GM12878 (cell line): Measurements from ENCODE around the gene L3HYPDH. TPM values are rescaled to one million over a fixed set of nuclear protein-coding genes. Genes with fewer than 3 reads are reported as not detected.

Experiments
- ATAC-seq: fragments of 200-7000 bp; cut with Tn5 transposase; 3 replicates; pipeline ENCODE4 v1.9.1; 2020; ENCODE audit warnings: mild to moderate bottlenecking, moderate library complexity
- BruUV-seq: library from RNA; stranded (reverse); fragments of 400-500 nt; replicated peaks from 2 replicates; lab custom pipeline; 2021; lab: Mats Ljungman, UMichigan
- CTCF ChIA-PET: fragments of 300-600 bp; sonication (Branson Sonifier 250); formaldehyde crosslinking; extraction: SDS; loops from one replicate; lab custom pipeline; 2021; ENCODE audit warnings: inconsistent platforms; lab: Yijun Ruan, JAX
- POLR2A ChIA-PET: fragments of 350-600 bp; formaldehyde crosslinking; extraction: SDS; loops from one replicate; lab custom pipeline; 2021; ENCODE audit warnings: inconsistent platforms; lab: Charles Lee
- RAD21 ChIA-PET: fragments of 300-600 bp; sonication (Branson Sonifier 250); formaldehyde crosslinking; loops from one replicate; lab custom pipeline; 2023; ENCODE audit warnings: antibody characterized with exemption; ENCODE audit not compliant: unreplicated experiment; lab: Charles Lee
- SMC1A ChIA-PET: fragments of 300-600 bp; sonication (Branson Sonifier 250); formaldehyde crosslinking; loops from one replicate; lab custom pipeline; 2023; ENCODE audit not compliant: unreplicated experiment, uncharacterized antibody; lab: Charles Lee
- DNase-seq: peaks from one replicate; pipeline ENCODE4 v3.0.0-alpha.2; 2011; ENCODE audit warnings: low read depth, low spot score
- FAIRE-seq: peaks from 3 replicates; lab custom pipeline; 2011; peaks lifted over from hg19 to GRCh38; lab: Jason Lieb, UNC
- H2AFZ ChIP-seq: 2 replicates; pipeline ENCODE4 v1.6.0; 2011; ENCODE audit warnings: low read depth, low read length, control low read depth; ENCODE audit not compliant: control insufficient read depth
- H3K27ac ChIP-seq: 2 replicates; pipeline ENCODE4 v1.5.1; 2011; ENCODE audit warnings: control low read depth; ENCODE audit not compliant: control insufficient read depth, insufficient read depth
- H3K27me3 ChIP-seq, 2 experiments: replicated peaks in 1 of 2; 2 replicates each; pipeline versions ENCODE4 v1.6.0 to v1.6.1; 2011; ENCODE audit warnings: low read length in 1 of 2; ENCODE audit not compliant: control insufficient read depth in 2 of 2, insufficient read depth in 2 of 2
- H3K36me3 ChIP-seq, 2 experiments: 2 replicates each; pipeline ENCODE4 v1.5.1; 2011; ENCODE audit warnings: low read length in 1 of 2; ENCODE audit not compliant: control insufficient read depth in 2 of 2, insufficient read depth in 2 of 2
- H3K4me1 ChIP-seq: 2 replicates; pipeline ENCODE4 v1.6.1; 2011; ENCODE audit warnings: mild to moderate bottlenecking, low read length, moderate library complexity, mixed read lengths; ENCODE audit not compliant: control insufficient read depth, insufficient read depth
- H3K4me2 ChIP-seq: 2 replicates; pipeline ENCODE4 v1.6.0; 2011; ENCODE audit warnings: control low read depth; ENCODE audit not compliant: control insufficient read depth, insufficient read depth
- H3K4me3 ChIP-seq: fragments of 200-600 bp; sonication (generic); 2 replicates; pipeline ENCODE4 v1.5.1; 2016
- H3K79me2 ChIP-seq: 2 replicates; pipeline ENCODE4 v1.6.0; 2011; ENCODE audit warnings: low read length; ENCODE audit not compliant: control insufficient read depth, insufficient read depth
- H3K9ac ChIP-seq: 2 replicates; pipeline ENCODE4 v1.8.0; 2011; ENCODE audit warnings: low read length, control low read depth, mixed read lengths; ENCODE audit not compliant: control insufficient read depth, insufficient read depth
- H3K9me3 ChIP-seq: replicated peaks from 3 replicates; pipeline ENCODE4 v1.5.1; 2011; ENCODE audit warnings: mild to moderate bottlenecking, low read length; ENCODE audit not compliant: control insufficient read depth, insufficient read depth
- H4K20me1 ChIP-seq: 2 replicates; pipeline ENCODE4 v1.6.0; 2011; ENCODE audit not compliant: control insufficient read depth, insufficient read depth
- BACH1 ChIP-seq: fragments of 450-650 bp; IDR thresholded peaks from 2 replicates; pipeline ENCODE4 v1.6.1; 2017; ENCODE audit warnings: mild to moderate bottlenecking, borderline replicate concordance
- BCLAF1 ChIP-seq: fragments of 450-650 bp; IDR thresholded peaks from 2 replicates; pipeline ENCODE4 v1.6.1; 2017; ENCODE audit warnings: antibody characterized with exemption, mild to moderate bottlenecking, moderate library complexity
- CUX1 ChIP-seq: IDR thresholded peaks from 2 replicates; pipeline ENCODE4 v1.6.1; 2012; ENCODE audit warnings: improper control_type of control experiment, low read depth, low read length; ENCODE audit not compliant: insufficient replicate concordance
- DPF2 ChIP-seq: fragments of 450-650 bp; IDR thresholded peaks from 2 replicates; pipeline ENCODE4 v1.6.1; 2017; ENCODE audit warnings: mild to moderate bottlenecking
- E2F8 ChIP-seq: fragments of 450-650 bp; IDR thresholded peaks from 2 replicates; pipeline ENCODE4 v1.6.1; 2018; ENCODE audit warnings: mild to moderate bottlenecking, low read depth, moderate library complexity; ENCODE audit not compliant: partially characterized antibody
- FOXK2 ChIP-seq: fragments of 450-650 bp; IDR thresholded peaks from 2 replicates; pipeline ENCODE4 v1.6.1; 2017; ENCODE audit warnings: mild to moderate bottlenecking, moderate library complexity
- HCFC1 ChIP-seq: fragments of 150-350 bp; IDR thresholded peaks from 2 replicates; pipeline ENCODE4 v1.6.1; 2014; ENCODE audit warnings: low read length
- MTA2 ChIP-seq: fragments of 450-650 bp; IDR thresholded peaks from 2 replicates; pipeline ENCODE4 v1.6.1; 2016; ENCODE audit warnings: low read depth, mild to moderate bottlenecking, moderate library complexity
- NFYA ChIP-seq: IDR thresholded peaks from 2 replicates; pipeline ENCODE4 v1.6.1; 2011; ENCODE audit warnings: low read depth, mild to moderate bottlenecking, low read length, improper control_type of control experiment, borderline replicate concordance
- NR2C2 ChIP-seq: IDR thresholded peaks from 2 replicates; pipeline ENCODE4 v1.6.1; 2011; ENCODE audit warnings: borderline replicate concordance, low read depth; ENCODE audit not compliant: control insufficient read depth, insufficient read length
- RUNX3 ChIP-seq: IDR thresholded peaks from 2 replicates; pipeline ENCODE4 v1.6.1; 2012; ENCODE audit warnings: low read length, inconsistent platforms
- SMARCA5 ChIP-seq: fragments of 450-650 bp; IDR thresholded peaks from 2 replicates; pipeline ENCODE4 v1.6.1; 2017; ENCODE audit warnings: mild to moderate bottlenecking
- WRNIP1 ChIP-seq: IDR thresholded peaks from 2 replicates; pipeline ENCODE4 v1.6.1; 2011; ENCODE audit warnings: low read depth, low read length, improper control_type of control experiment, borderline replicate concordance
- ZNF24 ChIP-seq: fragments of 450-650 bp; IDR thresholded peaks from 2 replicates; pipeline ENCODE4 v1.6.1; 2017; ENCODE audit warnings: antibody characterized with exemption, mild to moderate bottlenecking
- WGBS: methylation state at CpG from one replicate; pipeline ENCODE4 v1.1.6; 2016; ENCODE audit warnings: low lambda C conversion rate; ENCODE audit not compliant: insufficient replicate concordance, insufficient coverage; ENCODE audit errors: missing lambda C conversion rate; 5-methylcytosine and 5-hydroxymethylcytosine counted together
- in situ Hi-C: fragments of 300-500 bp; cut with MboI; formaldehyde crosslinking; loops from 9 replicates; pipeline ENCODE4 v1.14.3; 2018; ENCODE audit warnings: mixed read lengths
- intact Hi-C: fragments of 100-400 bp; cut with micrococcal nuclease; formaldehyde crosslinking; loops from one replicate; pipeline ENCODE4 v1.14.2; 2022; ENCODE audit not compliant: unreplicated experiment
- polyA plus RNA-seq, 11 experiments: library from polyadenylated mRNA; depleted of rRNA in 4 of 11; unstranded in 6 of 11; stranded (reverse) in 5 of 11; fragments of >200 nt; fragmentation: Nextera tagmentation in 4 of 11; fragmentation: Illumina TruSeq in 1 of 11; extraction: Ambion mirVana in 4 of 11; extraction: Trizol in 1 of 11; gene quantifications; 1 replicate in 1 of 11; 2 replicates in 10 of 11; pipeline versions ENCODE4 v1.2.1 to v1.2.3, GENCODE V29; 2011 to 2016; ENCODE audit warnings: inconsistent platforms in 2 of 11, missing spikeins in 2 of 11, low read depth in 1 of 11
- total RNA-seq, 4 experiments: library from RNA; depleted of rRNA in 3 of 4; stranded (reverse); fragments of >200 nt in 3 of 4; fragmentation: Illumina TruSeq in 1 of 4; extraction: Trizol in 1 of 4; gene quantifications; 2 replicates each; pipeline versions ENCODE4 v1.2.1 to v1.2.3, GENCODE V29; 2013 to 2021

L3HYPDH gene
- total and polyA plus RNA-seq, 10 of the 15 experiments (the other 5 are each of a cell fraction or from before 2014, with no cell fraction given) = 11.5 to 27.8 (median 15.8) TPM

- Histone ChIP-seq H3K9me3 (no peaks in the 10 kb centered on the region), H3K27me3 (no peaks in the 10 kb centered on the region), H3K79me2 (no peaks in the 10 kb centered on the region), H2AFZ (no peak overlapping the region), H3K9ac (no peak overlapping the region), H4K20me1 (no peaks in the 10 kb centered on the region), H3K27ac (no peak overlapping the region), H3K4me3 (no peak overlapping the region), H3K4me2 (no peak overlapping the region), H3K4me1 (no peaks in the 10 kb centered on the region), H3K36me3 (no peaks in the 10 kb centered on the region)
- ChIA-PET POLR2A (no interaction called here), RAD21 (interaction anchor here (2.4 kb wide), 1 partner anchor 67 kb away, joined by 13 read pairs; the partner anchor contains the start of gene CCDC175), CTCF (interaction anchor here (1.2 to 12.6 kb wide), 4 partner anchors 52 to 67 kb away, joined by 3 to 147 read pairs (median 4); partner anchors contain the start of gene CCDC175), SMC1A (interaction anchor here (0.7 to 1.3 kb wide), 4 partner anchors 9 to 67 kb away, joined by 3 to 6 read pairs (median 4); partner anchors contain the start of gene CCDC175)
- ATAC-seq (no peak), DNase-seq (no peak), FAIRE-seq (no peak)
- BruUV-seq = no TSS peak
- WGBS = 20% methylated on average over 2 of the region's 2 CpGs
- in situ Hi-C loops (no loop called here), intact Hi-C loops (no loop called here)
- TF ChIP-seq NR2C2 = no peak
- no peak for TF ChIP-seq NFYA
- TF ChIP-seq CUX1 = no peak
- TF ChIP-seq WRNIP1 = no peak
- TF ChIP-seq MTA2 = no peak
- TF ChIP-seq BACH1 = no peak
- TF ChIP-seq FOXK2 = no peak
- no peak for TF ChIP-seq BCLAF1
- no peak for TF ChIP-seq RUNX3
- TF ChIP-seq ZNF24 = no peak
- no peak for TF ChIP-seq DPF2
- no peak for TF ChIP-seq E2F8
- no peak for TF ChIP-seq SMARCA5
- no peak for TF ChIP-seq HCFC1
These were observed 25.8 kb upstream of the L3HYPDH start for GRCh38 chr14:59510001-59510400.
